K562 (cell line): ENCODE results near the gene EFEMP2.

Experiments
- CHD2 ChIP-seq: IDR thresholded peaks from 2 replicates; pipeline ENCODE4 v1.6.1; 2011; ENCODE audit warnings: low read depth, low read length
- CTCF ChIP-seq, 3 experiments: IDR thresholded peaks in 2 of 3; conservative IDR thresholded peaks in 1 of 3; 2 replicates each; pipeline ENCODE4 v1.5.1; 2011 to 2012; ENCODE audit warnings: low read length in 3 of 3, mild to moderate bottlenecking in 3 of 3, control low read depth in 2 of 3, improper control_type of control experiment in 1 of 3, inconsistent platforms in 1 of 3, low read depth in 1 of 3, mixed read lengths in 1 of 3, moderate library complexity in 1 of 3; ENCODE audit not compliant: insufficient read depth in 2 of 3
- MYNN ChIP-seq, 2 experiments: sonication (generic); formaldehyde crosslinking in 1 of 2; IDR thresholded peaks; 2 replicates each; pipeline versions ENCODE4 v1.5.0 to v1.6.1; 2016 to 2020; ENCODE audit warnings: antibody characterized with exemption in 1 of 2, missing genetic modification reagents in 1 of 2
- SMC3 ChIP-seq: conservative IDR thresholded peaks from 2 replicates; pipeline ENCODE4 v1.6.1; 2011; ENCODE audit warnings: low read depth, low read length, improper control_type of control experiment; ENCODE audit not compliant: insufficient read depth
- TAF1 ChIP-seq: IDR thresholded peaks from 2 replicates; pipeline ENCODE4 v1.6.1; 2011; ENCODE audit warnings: mild to moderate bottlenecking, low read length, moderate library complexity; ENCODE audit not compliant: insufficient read depth, control insufficient read depth, severe bottlenecking; ENCODE audit errors: extremely low read depth
- UBTF ChIP-seq, 2 experiments: IDR thresholded peaks; 2 replicates each; pipeline ENCODE4 v1.6.1; 2012; ENCODE audit warnings: improper control_type of control experiment in 2 of 2, low read depth in 2 of 2, low read length in 2 of 2, borderline replicate concordance in 1 of 2
- ZEB2 ChIP-seq: fragments of 450-650 bp; IDR thresholded peaks from 2 replicates; pipeline ENCODE4 v1.6.1; 2016

- TF ChIP-seq CTCF (IDR thresholded peaks at IDR 0.05 in 2 of 3, conservative IDR thresholded peaks at IDR 0.05 in 1 of 3; ENCODE audit: insufficient read depth in 2 of 3, low read depth in 1 of 3, low read length in 3 of 3) (no peak), ZEB2 (no peak), CHD2 (no peak), MYNN (IDR thresholded peaks at IDR 0.05) (no peak), MYNN (CRISPR knock-in tag; IDR thresholded peaks at IDR 0.05) (no peak), TAF1 (no peak), SMC3 (no peak), UBTF (IDR thresholded peaks at IDR 0.05; ENCODE audit: borderline replicate concordance in 1 of 2, low read depth in 2 of 2, low read length in 2 of 2) (no peak)
Observed at GRCh38 chr11:65821107-65821506, 51.5 kb downstream of the EFEMP2 start.
